GM19193 (cell line): ENCODE measurements around the gene C1QTNF4.

Experiments
- POLR2A ChIP-seq: IDR thresholded peaks from 4 replicates; pipeline ENCODE4 v1.6.1; 2011; ENCODE audit not compliant: insufficient read depth, insufficient read length; ENCODE audit errors: extremely low read depth

C1QTNF4 gene

DNA sequence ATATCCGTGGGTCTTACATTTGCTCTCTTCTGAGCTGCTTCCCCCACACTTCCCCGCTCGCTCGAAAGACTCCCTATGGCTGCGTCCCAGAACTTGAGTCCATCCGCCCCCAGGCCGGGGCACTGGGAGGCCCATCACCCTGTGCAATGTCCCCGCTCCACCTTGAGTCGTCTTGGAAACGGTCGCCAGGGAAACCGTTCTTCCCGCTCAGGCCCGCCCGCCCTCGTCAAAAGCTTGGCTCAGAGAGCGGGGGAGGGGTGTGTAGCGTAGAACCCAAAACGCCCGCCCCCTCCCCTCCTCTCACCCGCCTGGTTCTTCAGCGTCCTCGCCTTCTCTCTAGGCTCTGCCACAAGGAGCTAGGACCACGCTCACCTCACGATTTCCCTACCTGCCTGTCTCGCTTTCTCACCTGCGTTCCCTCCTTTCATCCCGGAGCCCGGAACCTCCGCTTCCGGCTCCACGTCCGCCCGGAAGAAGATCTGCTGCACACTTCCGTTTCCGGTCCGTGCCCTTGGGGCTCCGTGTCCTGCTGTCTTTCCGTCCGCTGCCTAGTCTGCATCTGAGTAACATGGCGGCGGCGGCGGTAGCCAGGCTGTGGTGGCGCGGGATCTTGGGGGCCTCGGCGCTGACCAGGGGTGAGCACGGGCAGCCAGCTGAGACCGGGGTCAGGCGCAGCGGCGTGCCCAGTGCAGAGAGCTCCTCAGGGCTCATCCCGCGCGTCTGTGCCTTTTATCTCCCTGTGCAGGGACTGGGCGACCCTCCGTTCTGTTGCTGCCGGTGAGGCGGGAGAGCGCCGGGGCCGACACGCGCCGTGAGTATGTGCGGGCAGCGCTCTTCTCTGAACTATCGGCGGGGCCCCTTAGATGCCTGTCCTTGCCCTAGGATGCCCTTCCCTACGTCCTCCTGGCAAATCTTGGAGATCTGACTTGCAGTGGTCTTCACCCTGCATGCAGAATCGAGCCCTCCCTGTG, 15.4 kb downstream of the C1QTNF4 start, which contains the start of the genes KBTBD4 and NDUFS3:
KBTBD4 (minus strand) TSS at position 447 of the 971 bp plus-strand sequence; CDS start at position 428, 19 bp downstream.
NDUFS3 (plus strand) TSS at position 551 of the 971 bp plus-strand sequence; CDS start at position 569, 18 bp downstream.
- peak; percentile 87 for TF ChIP-seq POLR2A

DNA sequence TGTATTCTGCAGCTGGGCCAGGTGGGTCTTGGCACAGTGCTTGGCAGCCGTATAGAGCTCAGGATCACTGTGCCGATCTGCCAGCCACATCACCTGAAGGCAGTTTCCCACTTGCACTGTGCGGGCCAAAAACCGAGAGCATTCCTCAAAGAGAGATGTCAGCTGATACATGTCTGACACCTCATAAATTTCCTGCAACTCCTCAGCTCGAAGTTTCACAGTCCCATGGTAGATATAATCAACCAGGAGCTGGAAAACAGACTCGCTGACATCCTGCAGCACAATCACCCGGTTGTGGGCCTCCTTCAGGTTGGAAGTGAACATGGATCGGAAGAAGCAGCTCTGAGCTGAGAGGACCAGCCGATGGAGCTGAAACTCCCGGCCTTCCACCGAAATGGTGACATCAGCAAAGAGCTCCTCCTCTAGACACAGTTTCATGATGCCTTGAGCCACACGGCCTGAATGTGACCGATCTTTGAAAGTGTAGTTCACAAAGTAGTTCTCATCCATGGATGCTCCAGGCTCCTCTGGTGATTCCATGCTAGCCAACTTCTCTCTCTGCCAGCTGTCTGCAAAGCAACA, 16.7 kb downstream of the C1QTNF4 start:
- TF ChIP-seq POLR2A = no peak

- no peak for TF ChIP-seq POLR2A
Measured at GRCh38 chr11:47573321-47573720, 20.9 kb downstream of the C1QTNF4 start.

DNA sequence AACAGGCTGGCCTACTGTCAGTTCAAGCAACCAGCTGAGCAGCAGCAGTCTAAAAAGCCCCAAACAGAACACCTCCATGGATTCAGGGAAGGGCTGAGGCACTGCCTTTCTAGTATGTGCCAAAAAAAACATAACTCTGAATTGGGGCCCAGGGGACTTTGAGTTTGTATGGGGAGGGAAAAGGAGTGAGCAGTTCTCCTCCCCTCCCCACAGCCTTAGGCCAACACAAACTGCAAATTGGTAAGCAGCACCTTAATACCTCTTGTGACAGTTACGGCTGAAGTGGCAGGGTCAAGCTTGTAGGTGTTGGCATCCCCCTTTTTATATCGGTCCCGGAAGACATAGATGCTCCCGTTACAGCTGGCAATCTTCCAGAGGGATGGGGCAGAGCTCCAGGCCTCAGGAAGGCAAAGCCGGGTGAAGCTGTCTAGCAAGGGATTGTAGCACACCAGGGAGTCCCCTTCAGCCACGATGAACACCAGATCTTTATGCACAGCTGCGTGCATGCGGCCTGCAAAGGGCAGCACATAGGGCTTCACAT, 21.4 kb downstream of the C1QTNF4 start:
- TF ChIP-seq POLR2A = no peak

- no peak for TF ChIP-seq POLR2A
Measured at GRCh38 chr11:47571895-47572294, 22.3 kb downstream of the C1QTNF4 start.

GRCh38 chr11:47571357-47571729, 22.9 kb downstream of the C1QTNF4 start:
- no peak for TF ChIP-seq POLR2A

GRCh38 chr11:47570651-47571356, 23.4 kb downstream of the C1QTNF4 start:
- TF ChIP-seq POLR2A = no peak

GRCh38 chr11:47569646-47570045, 24.6 kb downstream of the C1QTNF4 start:
- no peak for TF ChIP-seq POLR2A

- no peak for TF ChIP-seq POLR2A
Measured at GRCh38 chr11:47566149-47566698, 28.0 kb downstream of the C1QTNF4 start.

DNA sequence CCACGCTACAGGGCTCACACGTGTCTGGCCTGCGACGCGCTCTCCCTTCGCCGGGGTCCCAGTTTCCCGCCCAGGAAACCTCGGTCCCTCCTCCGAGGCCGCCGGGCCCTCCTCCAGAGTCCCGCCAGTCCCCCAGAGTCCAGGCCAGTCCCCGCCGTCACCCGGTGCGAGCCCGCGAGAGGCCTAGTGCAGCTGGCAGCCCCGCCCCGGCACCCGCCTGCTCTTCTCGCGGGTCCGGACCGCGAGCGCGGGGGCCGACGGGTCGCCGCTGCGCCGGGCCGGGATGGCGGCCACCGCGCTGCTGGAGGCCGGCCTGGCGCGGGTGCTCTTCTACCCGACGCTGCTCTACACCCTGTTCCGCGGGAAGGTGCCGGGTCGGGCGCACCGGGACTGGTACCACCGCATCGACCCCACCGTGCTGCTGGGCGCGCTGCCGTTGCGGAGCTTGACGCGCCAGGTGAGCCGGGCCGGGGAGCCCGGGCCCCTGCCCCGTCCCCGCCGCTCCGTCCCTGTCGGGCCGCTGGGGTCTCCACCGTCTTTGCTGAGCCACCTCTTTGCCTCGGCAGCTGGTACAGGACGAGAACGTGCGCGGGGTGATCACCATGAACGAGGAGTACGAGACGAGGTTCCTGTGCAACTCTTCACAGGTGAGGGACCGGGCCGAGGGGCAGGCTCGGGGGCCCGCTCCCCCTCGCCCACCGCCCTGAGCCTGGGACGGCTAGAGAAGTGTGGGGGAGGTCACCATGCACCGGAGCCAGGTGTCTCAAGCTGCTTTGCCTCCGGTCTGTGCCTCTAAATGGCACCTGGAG, 28.7 kb downstream of the C1QTNF4 start, which contains the start of gene PTPMT1:
PTPMT1 (plus strand) TSS at position 260 of the 809 bp plus-strand sequence; CDS start at position 284, 24 bp downstream.
- TF ChIP-seq POLR2A = peak; percentile 95

DNA sequence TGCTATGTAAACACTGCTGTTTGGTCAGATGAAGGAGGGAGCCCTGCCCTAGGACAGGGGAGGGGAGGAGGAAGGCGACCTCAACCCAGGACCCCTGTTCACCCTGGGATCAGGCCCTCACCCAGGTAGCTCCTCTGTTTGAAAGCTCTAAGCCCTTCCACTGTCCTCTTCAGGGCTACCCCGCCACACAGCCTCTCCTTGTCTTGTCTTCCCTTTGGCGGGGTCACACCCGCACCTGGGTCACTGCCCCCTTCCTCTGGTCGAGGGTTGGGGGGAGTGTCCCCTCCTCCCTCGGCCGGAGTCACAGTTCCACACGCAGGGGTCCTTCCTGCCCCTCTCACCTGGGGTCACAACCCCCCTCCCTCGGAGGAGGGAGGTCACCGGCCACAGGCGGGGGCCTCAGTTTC, 29.3 kb downstream of the C1QTNF4 start:
- no peak for TF ChIP-seq POLR2A

DNA sequence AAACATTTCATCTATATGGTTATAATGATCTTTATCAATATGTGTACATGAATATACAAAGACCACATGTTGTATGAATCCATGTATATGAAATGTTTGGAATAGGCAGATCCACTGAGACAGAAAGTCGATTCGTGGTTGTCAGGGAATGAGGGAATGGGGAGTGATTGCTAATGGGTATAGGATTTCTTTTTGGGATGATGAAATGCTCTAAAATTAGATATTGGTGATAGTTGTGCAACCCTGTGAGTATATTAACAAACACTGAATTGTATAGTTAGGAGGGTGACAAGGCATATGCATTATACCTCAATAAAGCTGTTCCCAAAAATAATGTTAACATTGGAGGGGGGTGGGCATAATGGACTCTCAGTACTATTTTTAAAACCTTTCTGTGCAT, 33.8 kb downstream of the C1QTNF4 start:
- no peak for TF ChIP-seq POLR2A

DNA sequence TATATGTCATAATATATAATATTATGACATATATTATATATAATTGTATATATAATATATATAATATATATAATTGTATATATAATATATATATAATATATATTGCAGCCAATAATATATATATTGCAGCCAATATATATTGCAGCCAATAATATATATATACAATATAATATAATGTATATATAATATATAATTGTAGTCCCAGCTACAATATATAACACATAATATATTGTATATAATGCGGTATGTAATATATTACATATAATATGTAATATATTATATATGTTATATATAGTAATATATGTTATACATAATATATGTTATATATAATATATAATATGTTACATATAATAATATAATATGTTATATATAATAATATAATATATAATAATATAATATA, 35.5 kb downstream of the C1QTNF4 start:
- TF ChIP-seq POLR2A = no peak

DNA sequence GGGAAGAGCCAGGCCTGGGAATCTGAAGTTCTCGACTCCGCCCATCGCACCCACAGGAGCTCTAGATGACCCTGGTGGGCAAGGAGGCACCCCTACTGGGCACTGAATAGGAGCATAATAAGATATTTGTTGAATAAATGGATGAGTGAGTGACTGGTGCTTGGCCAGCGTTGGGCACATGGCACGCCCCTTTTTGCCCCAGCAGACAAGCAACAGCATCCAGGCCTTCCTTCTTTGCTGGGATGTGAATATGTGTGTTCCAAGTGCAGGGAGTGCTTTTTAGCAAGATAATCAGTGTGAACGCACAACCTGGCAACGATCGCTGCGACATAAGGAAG, 40.8 kb downstream of the C1QTNF4 start:
- no peak for TF ChIP-seq POLR2A

DNA sequence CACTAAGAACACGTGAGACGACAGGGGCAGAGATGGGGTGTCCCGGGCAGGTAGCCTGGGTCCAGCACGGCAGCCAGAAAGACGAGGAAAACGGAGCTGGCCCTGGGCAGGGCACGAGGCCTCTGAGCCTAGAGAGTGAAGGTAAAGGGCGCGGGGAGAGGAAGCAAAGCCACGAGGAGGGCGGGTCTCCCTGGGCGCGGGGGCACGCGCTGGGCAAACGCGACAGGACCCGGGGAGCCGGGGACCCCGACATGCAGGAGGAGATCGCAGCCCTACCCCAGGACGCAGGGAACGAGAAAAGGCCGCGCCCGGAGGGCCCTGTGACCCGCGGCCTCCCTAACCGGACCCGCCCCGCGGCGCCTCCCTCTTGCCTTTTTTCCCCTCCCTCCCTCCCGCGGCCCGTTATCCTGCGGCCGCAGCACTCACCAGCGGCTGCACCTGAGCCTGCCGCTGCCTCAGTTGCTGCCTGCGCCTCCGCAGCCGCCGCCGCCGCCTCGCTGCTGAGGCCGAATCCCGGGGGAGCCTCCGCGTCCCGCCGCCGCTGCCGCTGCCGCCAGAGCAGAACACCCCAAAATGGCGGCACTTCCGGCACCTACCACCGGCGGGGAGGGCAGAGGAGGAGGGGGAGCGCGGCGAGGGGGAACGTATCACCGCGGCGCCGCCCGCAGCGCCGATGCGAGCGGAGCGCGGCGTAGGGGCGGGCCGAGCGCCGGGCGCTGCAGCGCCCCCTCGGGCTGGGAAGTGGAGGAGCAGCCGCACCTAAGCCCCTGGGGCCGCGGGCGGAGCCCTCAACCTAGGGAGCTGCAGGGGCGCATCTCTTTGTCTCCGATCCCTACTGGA, 41.4 kb downstream of the C1QTNF4 start, which contains the start of gene CELF1:
CELF1 (minus strand) TSS at position 567 of the 840 bp plus-strand sequence. CDS start 53,609 bp downstream, outside the sequence.
- TF ChIP-seq POLR2A = peak; percentile 79
